Psoas muscle (tissue), 8 donors: Measurements from ENCODE around the gene NAPA. TPM values are rescaled to one million over a fixed set of nuclear protein-coding genes. Genes with fewer than 3 reads are reported as not detected.

Experiments used
- ATAC-seq, 4 donors: fragments of 200-7000 bp; cut with Tn5 transposase; one replicate each; pipeline ENCODE4 v1.9.1; 2020; ENCODE audit warnings: moderate library complexity in 3 of 4, mild to moderate bottlenecking in 2 of 4
- DNase-seq, 2 donors: peaks; one replicate each; pipeline ENCODE4 v3.0.0-alpha.2; 2020
- H3K27ac ChIP-seq: fragments of 200-600 bp; one replicate; pipeline ENCODE4 v1.8.0; 2022
- H3K27me3 ChIP-seq, 3 donors: fragments of 200-600 bp in 1 of 3; one replicate each; pipeline versions ENCODE4 v1.6.1 to v1.8.0; 2013 to 2022; ENCODE audit warnings: low read length in 2 of 3, mild to moderate bottlenecking in 2 of 3, moderate library complexity in 1 of 3; ENCODE audit not compliant: insufficient read depth in 3 of 3
- H3K36me3 ChIP-seq, 2 donors: fragments of 200-600 bp in 1 of 2; one replicate each; pipeline versions ENCODE4 v1.6.1 to v1.8.0; 2013 to 2022; ENCODE audit warnings: low read depth in 1 of 2, mild to moderate bottlenecking in 1 of 2, moderate library complexity in 1 of 2; ENCODE audit not compliant: insufficient read depth in 1 of 2
- H3K4me1 ChIP-seq: fragments of 200-600 bp; one replicate; pipeline ENCODE4 v1.8.0; 2022
- H3K4me3 ChIP-seq: fragments of 200-600 bp; one replicate; pipeline ENCODE4 v1.8.0; 2022; ENCODE audit warnings: mild to moderate bottlenecking
- H3K9me3 ChIP-seq: fragments of 200-600 bp; one replicate; pipeline ENCODE4 v1.8.0; 2022
- CTCF ChIP-seq: fragments of 200-600 bp; IDR thresholded peaks from one replicate; pipeline ENCODE4 v1.8.0; 2022; ENCODE audit warnings: antibody characterized with exemption
- WGBS, 3 donors: extraction: QIAGEN DNeasy Blood & Tissue Kit; methylation state at CpG; one replicate each; pipeline versions ENCODE4 v1.1.6 to v1.1.7; 2013; 5-methylcytosine and 5-hydroxymethylcytosine counted together
- intact Hi-C, 2 donors: fragments of 100-400 bp; cut with DNase I; formaldehyde crosslinking; loops; one replicate each; pipeline versions ENCODE4 v1.11.0 to v1.14.2; 2022
- polyA plus RNA-seq, 3 donors: library from polyadenylated mRNA; stranded (reverse); fragments of 200-250 nt; gene quantifications; one replicate each; pipeline ENCODE4 v1.2.3, GENCODE V29; 2013
- total RNA-seq, 4 donors: library from RNA; stranded (reverse); fragmentation: NEBNext Ultra II Directional in 2 of 4; extraction: Animal tissue kit (Norgen Biotek cat#: 25700) in 2 of 4; gene quantifications; one replicate each; pipeline versions ENCODE4 v1.2.1 to v1.2.4, GENCODE V29; 2021 to 2023
- donor health status: healthy with polysubstance abuse.
- donor health status: DM: no; HTN: no; CAD: no; lungs with moderate emphysema.
- donor health status: Bipolar disorder and iron deficiency.
- donor health status: healthy.
- donor health status: DM: yes; HTN: yes; CAD: no.
- donor health status: DM: no; HTN: no; CAD: no.
- donor health status: DM: no; HTN: no; CAD: no.
- donor health status: DM: yes; HTN: yes; CAD: no.

The NAPA gene
- total and polyA plus RNA-seq, 7 donors, result 103 to 182 (median 124) TPM

GRCh38 chr19:47503130-47503825 lies 11.6 kb downstream of the NAPA start:
- no peak for TF ChIP-seq CTCF
- no peak overlapping the region for H3K27ac ChIP-seq
- no peaks in the 10 kb centered on the region for H3K9me3 ChIP-seq
- no peak for ATAC-seq
- H3K27me3 ChIP-seq, result no peaks in the 10 kb centered on the region
- intact Hi-C loops, result no loop called here
- H3K36me3 ChIP-seq, result peaks cover 4 to 61% of the 10 kb centered on the region in 2 donors
- DNase-seq, result peak in 1 of 2 donors; percentile 22
- WGBS, 3 donors, result 74 to 85% (median 82%) methylated on average over 13 of the region's 13 CpGs
- no peak overlapping the region for H3K4me3 ChIP-seq
- peaks cover 59% of the 10 kb centered on the region for H3K4me1 ChIP-seq

- peaks cover 43% of the 10 kb centered on the region for H3K4me1 ChIP-seq
- ATAC-seq, result peak in 3 of 4 donors; percentile 49 to 62 (median 53)
- 44 to 57% (median 49%) methylated on average over 32 of the region's 32 CpGs for whole genome bisulfite sequencing, 3 donors
- no peak for TF ChIP-seq CTCF
- H3K27me3 ChIP-seq, result no peaks in the 10 kb centered on the region
- peak in 1 of 2 donors; percentile 68 for DNase-seq
- intact Hi-C loops, result no loop called here
- no peaks in the 10 kb centered on the region for H3K9me3 ChIP-seq
- H3K36me3 ChIP-seq, result peaks cover 4 to 91% of the 10 kb centered on the region in 2 donors
- peak overlapping the region; percentile 54 for H3K27ac ChIP-seq
- no peak overlapping the region for H3K4me3 ChIP-seq
Observed at GRCh38 chr19:47499863-47500830, 14.7 kb downstream of the NAPA start.

GRCh38 chr19:47499371-47499770 lies 15.5 kb downstream of the NAPA start:
- TF ChIP-seq CTCF, result no peak
- Histone ChIP-seq H3K9me3 (no peaks in the 10 kb centered on the region), H3K27ac (peak overlapping the region; percentile 54), H3K27me3 (no peaks in the 10 kb centered on the region), H3K4me3 (no peak overlapping the region), H3K36me3 (peaks cover 4 to 97% of the 10 kb centered on the region in 2 donors), H3K4me1 (peaks cover 43% of the 10 kb centered on the region)
- ATAC-seq, result peak in 1 of 4 donors; percentile 5
- DNase-seq, result peak in 1 of 2 donors; percentile 52
- 65 to 79% (median 66%) methylated on average over 7 of the region's 7 CpGs for WGBS, 3 donors
- intact Hi-C loops, result no loop called here

- H3K4me3 ChIP-seq, result no peak overlapping the region
- peaks cover 4 to 97% of the 10 kb centered on the region in 2 donors for H3K36me3 ChIP-seq
- H3K27me3 ChIP-seq, result no peaks in the 10 kb centered on the region
- 93 to 96% (median 93%) methylated on average over 5 of the region's 5 CpGs for WGBS, 3 donors
- H3K4me1 ChIP-seq, result peaks cover 43% of the 10 kb centered on the region
- DNase-seq (peak in 1 of 2 donors; percentile 33), ATAC-seq (no peak)
- H3K9me3 ChIP-seq, result no peaks in the 10 kb centered on the region
- peak overlapping the region; percentile 54 for H3K27ac ChIP-seq
- TF ChIP-seq CTCF, result no peak
- intact Hi-C loops, result no loop called here
Observed at GRCh38 chr19:47498561-47498960, 16.3 kb downstream of the NAPA start.
